AG09309 (cell line): ENCODE data around the gene SLIT3.

Source experiments
- DNase-seq: peaks from one replicate; pipeline ENCODE4 v3.0.0-alpha.2; 2010; ENCODE audit warnings: low read depth
- H3K4me3 ChIP-seq: 2 replicates; pipeline ENCODE4 v1.5.1; 2011; ENCODE audit warnings: mild to moderate bottlenecking, low read depth, low read length, moderate library complexity; ENCODE audit not compliant: control insufficient read depth
- TF ChIP-seq, protein P1 (sequence below): IDR thresholded peaks from 2 replicates; pipeline ENCODE4 v1.5.1; 2011; ENCODE audit warnings: mild to moderate bottlenecking, low read depth, low read length, inconsistent platforms; ENCODE audit not compliant: insufficient read depth, control insufficient read depth; ENCODE audit errors: missing control alignments

The SLIT3 gene

DNA sequence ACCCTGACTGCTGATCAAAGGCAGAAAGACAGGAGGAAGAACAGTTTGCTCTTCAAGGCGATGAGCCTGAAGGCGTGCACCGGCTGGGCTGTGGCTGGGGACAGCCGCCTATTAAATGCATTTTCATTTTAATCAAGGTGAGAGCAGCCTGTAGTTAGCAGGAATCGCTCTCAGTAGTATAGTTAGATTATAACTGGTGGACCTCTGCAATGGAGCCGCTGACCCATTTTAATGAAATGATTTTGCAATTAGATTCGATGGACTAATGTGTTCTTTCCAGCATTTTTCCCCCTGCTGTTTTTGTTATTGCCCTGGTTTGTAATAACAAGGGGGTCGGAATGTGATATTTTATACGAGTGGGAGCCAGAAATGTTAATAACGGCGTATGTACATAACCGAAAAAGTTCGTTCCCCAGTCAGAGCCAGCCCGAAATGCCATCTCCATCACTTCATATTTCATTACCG is 535.8 kb downstream of the SLIT3 start:
- H3K4me3 ChIP-seq = no peak overlapping the region
- no peak for DNase-seq
- TF ChIP-seq, protein P1, sequence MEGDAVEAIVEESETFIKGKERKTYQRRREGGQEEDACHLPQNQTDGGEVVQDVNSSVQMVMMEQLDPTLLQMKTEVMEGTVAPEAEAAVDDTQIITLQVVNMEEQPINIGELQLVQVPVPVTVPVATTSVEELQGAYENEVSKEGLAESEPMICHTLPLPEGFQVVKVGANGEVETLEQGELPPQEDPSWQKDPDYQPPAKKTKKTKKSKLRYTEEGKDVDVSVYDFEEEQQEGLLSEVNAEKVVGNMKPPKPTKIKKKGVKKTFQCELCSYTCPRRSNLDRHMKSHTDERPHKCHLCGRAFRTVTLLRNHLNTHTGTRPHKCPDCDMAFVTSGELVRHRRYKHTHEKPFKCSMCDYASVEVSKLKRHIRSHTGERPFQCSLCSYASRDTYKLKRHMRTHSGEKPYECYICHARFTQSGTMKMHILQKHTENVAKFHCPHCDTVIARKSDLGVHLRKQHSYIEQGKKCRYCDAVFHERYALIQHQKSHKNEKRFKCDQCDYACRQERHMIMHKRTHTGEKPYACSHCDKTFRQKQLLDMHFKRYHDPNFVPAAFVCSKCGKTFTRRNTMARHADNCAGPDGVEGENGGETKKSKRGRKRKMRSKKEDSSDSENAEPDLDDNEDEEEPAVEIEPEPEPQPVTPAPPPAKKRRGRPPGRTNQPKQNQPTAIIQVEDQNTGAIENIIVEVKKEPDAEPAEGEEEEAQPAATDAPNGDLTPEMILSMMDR = no peak

DNA sequence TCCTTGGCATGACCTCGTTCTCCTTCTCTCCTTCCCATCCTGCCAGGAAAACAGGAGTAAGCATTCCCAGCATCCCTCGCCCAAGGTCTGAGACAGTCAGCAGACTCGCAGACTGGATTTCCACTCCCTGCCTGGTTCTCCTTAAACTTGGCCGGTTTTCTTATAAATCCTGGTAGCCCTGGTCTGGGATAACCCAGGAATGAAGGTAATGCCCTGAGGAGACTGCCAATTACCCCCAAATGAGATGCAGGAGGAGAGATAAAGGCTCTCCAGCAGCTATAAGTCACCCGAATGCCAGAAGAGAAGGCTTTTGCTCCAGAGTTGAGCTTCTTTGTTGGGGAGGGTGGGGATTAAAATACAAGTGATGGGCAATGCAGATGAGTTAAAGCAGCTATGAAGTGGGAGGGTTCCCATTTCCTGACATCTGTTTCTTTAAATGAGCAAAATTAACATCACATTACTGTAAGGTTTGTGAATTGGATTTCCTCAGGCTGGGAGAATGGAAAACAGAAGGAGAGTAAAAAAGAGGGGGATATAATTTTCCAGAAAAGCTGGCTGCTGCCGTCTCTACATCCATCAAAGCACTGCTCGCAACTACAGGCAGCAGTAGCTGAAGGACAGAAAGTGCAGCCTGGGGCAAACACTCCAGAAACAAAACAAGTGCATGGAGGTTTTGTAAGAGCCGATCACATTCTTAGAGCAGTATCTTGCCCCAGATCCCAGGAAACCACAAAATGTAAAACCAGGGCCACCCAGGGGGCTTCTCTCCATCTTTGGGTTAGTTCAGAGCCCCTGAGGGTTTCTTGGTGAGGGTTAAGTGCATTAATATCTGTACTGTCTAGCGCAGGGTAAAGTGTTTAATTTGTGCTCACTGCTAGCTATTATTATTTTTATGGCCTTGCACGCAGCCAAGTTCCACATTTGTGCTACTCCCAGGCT is 544.2 kb downstream of the SLIT3 start:
- no peak overlapping the region for H3K4me3 ChIP-seq
- TF ChIP-seq, protein P1 = no peak
- DNase-seq = no peak

DNA sequence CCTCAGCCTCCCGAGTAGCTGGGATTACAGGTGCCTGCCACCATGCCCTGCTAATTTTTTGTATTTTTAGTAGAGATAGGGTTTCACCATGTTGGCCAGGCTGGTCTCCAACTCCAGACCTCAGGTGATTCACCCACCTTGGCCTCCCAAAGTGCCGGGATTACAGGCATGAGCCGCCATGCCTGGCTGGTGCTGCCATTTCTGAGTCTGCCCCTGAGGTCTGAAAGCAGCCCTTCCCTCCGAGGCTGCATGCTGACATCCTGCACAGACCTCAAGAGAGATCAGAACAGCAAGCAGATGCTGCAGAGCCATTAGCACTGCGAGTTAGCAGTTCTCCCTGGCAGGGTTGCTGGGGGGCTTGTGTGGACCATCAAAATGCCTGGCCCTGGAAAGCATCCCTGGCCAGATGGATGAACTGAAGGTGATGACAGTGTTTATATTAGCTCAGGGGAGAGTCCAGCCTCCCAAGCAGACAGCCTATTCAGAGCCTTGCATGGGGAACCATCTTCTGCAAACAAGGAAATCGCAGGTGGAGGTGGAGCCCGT is 545.3 kb downstream of the SLIT3 start:
- no peak for DNase-seq
- no peak overlapping the region for H3K4me3 ChIP-seq
- TF ChIP-seq, protein P1 = no peak

DNA sequence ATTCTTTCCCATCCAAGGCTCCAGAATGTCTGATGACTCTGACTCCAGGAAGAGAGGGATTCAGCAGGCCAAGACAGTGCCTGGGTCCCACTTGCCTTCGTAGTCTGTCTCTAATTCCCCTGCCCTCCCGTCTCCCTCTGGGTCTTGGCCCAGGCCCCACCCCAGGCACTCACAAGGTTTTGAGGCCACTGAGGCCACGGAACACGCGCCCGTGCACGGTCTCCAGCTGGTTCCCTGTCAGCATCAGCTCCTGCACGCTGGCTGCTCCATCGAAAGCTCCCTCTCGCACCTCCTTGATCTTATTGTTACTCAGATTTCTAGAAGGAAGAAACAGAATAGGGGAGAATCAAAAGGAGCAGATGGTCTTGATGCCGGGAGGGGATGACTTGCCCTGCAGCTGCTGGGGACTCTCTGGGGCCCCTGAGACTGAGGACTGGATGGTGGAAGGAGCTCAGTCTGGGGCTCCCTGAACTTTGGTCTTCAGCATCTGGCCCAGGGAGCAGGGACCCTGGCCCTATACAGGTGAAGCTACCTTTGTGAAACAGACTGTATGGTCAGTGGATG is 547.2 kb downstream of the SLIT3 start:
- DNase-seq = no peak
- TF ChIP-seq, protein P1 = no peak
- no peak overlapping the region for H3K4me3 ChIP-seq

DNA sequence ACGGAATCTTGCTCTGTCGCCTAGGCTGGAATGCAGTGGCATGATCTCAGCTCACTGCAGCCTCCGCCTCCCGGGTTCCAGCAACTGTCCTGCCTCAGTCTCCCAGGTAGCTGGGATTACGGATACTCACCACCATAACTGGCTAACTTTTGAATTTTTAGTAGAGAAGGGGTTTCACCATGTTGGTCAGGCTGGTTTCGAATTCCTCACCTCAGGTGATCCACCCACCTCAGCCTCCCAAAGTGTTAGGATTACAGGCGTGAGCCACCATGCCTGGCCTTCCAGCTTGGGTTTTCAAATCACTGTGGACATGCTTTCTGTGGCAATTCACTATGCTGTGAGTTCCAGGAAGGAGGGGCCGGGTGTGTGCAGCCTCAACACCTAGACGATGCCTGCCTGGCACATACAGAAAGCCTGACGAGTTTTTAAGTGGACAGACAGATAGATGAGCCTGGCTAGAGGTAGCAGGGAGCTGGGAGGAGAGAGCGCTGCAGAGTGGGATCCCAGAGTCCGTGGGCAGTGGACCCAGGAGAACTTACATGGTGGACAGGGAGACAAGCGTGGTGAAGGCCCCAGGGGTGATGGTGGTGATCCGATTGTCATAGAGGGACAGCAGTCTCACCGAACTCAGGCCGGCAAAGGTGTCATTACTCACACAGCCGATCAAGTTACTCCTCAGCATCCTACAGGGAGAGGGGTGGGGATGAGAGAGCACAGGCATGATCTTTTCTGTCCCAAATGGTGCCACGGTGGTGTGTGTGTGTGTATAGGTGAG is 548.3 kb downstream of the SLIT3 start:
- TF ChIP-seq, protein P1 = no peak
- no peak overlapping the region for H3K4me3 ChIP-seq
- no peak for DNase-seq

DNA sequence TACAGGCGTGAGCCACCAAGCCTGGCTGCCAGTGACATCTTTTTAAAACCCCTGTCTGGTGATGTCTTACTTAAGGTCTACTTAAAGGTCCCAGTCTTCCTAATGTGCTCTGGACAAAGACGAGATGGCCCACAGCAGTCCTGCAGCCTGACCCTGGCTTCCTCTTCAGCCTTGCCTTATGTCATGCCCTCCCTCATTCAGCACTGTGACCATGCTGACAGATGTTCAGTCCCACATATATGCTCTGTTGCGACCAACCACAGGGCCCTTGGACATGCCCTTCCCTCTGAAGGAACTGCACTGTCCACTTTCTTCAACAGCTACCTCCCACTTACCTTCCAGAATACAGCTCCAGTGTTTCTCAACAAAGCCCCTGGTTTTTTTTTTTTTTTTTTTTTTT is 548.9 kb downstream of the SLIT3 start:
- H3K4me3 ChIP-seq = no peak overlapping the region
- DNase-seq = no peak
- TF ChIP-seq, protein P1 = no peak
